Measurements from ENCODE around the gene IL3.
A peak's percentile ranks its signal among the peaks of the same experiment; 100 is the strongest.

IL3 gene

DNA sequence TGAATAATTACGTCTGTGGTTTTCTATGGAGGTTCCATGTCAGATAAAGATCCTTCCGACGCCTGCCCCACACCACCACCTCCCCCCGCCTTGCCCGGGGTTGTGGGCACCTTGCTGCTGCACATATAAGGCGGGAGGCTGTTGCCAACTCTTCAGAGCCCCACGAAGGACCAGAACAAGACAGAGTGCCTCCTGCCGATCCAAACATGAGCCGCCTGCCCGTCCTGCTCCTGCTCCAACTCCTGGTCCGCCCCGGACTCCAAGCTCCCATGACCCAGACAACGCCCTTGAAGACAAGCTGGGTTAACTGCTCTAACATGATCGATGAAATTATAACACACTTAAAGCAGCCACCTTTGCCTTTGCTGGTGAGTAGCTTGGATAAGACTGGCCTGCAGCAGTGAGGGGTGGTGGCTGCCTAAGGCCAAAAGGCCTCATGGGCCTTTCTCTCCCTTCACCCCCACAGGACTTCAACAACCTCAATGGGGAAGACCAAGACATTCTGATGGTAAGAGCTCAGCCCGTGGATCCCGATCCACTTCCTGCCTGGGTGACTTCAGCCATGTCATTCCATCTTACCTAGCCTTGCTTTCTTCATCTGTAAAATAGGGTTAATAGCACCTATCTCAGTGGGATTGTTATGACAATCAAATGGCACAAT is at the start of gene IL3:
IL3 (plus strand) TSS at position 155 of the 661 bp plus-strand sequence; CDS start at position 207, 52 bp downstream.
- DNase-seq: no peak

GRCh38 chr5:132010989-132011621 is 49.4 kb upstream of the IL3 start:
- DNase-seq: no peak

GRCh38 chr5:132011622-132012343 is 48.7 kb upstream of the IL3 start, which contains the start of gene ACSL6:
Gene ACSL6 (minus strand): TSS chr5:132011658. CDS start chr5:132011553, 105 bp downstream.
- DNase-seq: no peak

DNA sequence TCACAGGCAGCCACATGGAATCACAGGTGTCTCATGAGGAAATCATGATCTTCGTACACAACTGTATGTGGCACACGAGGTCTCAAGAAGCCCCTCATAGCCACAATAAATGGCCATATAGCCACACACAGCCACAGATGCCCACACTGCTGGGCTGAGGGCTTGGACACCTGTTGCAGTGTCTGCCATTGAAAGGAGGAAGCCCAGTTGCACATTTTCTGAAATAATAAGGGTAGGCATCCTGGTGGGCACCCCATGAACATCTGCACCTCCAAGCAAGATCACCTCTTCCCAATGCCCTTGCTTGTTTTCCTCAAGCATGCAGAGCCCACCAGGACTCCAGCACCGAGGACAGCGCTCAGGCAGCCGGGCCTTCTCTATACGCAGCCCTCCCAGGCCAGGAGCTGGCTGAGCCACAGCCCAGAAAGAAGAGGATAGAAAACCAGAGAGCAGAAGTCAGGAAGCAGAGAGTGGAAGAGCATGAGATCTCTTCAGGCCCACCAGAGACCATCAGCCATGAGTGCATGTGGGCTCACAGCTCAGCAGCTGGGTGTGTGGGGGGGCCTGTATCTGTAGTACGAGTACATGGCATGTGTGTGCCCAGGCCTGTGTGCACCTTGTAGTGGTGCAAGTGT is 48.0 kb upstream of the IL3 start:
- peak; percentile 10 for DNase-seq

- DNase-seq: no peak
Measured at GRCh38 chr5:132013006-132013689, 47.3 kb upstream of the IL3 start.

DNA sequence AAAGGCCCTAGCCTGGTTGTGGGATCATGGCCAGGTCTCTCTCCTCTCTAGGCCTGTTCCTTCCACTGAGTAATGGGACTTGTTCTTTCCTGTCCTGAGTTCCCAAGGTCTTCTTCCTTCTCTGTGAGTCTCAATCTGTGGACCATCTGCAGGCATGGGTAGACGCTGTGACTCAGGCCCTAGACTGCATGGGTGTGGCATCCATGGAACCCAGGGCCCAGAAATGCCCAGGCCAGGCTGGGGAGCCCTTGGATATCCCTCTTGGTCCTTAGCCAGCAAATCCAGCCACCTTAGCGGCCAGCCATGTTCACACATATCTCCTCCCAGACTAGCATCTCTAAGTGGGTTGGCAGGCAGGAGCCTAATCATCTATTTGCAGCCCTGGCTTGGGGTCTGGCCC is 46.7 kb upstream of the IL3 start:
- no peak for DNase-seq

- no peak for DNase-seq
Measured at GRCh38 chr5:132016721-132017250, 43.7 kb upstream of the IL3 start.

DNA sequence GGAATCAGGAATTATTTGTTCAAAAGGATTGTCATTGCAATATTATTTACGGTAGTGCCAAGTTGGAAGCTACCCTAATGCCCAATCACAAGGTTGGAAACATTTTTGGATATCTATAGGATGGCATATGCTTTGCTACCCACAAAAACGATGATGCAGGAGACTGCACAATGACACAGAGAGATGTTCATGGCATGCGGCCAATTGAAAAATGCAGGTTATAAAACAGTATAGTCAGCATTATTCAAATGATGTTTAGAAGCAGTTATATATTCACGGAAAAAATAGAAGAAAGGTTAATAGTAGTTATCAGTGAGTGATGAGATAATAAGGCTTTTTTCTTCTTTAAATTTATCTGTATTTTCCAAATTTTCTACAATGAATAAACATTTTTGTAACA is 43.1 kb upstream of the IL3 start:
- no peak for DNase-seq

GRCh38 chr5:132017738-132018625 is 42.5 kb upstream of the IL3 start:
- DNase-seq: no peak

DNA sequence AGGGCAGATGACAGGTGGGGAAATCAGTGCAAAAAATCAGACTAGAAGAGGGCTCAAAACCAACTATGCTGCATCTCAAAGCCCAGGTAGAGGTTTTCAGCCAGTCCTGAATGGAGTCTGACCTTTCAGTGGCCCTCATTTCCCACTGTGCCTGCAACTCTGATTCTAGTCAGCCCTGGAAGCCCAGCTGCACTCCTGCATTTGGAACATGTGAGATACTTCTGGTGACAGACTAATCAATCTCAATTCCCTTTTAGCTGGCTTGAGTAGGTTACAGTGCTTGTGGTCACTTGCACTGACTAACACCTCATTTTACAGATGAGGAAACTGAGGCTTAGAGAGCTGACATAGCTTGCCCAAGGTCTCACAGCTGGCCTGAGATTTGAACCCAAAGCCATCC is 41.1 kb upstream of the IL3 start:
- no peak for DNase-seq

DNA sequence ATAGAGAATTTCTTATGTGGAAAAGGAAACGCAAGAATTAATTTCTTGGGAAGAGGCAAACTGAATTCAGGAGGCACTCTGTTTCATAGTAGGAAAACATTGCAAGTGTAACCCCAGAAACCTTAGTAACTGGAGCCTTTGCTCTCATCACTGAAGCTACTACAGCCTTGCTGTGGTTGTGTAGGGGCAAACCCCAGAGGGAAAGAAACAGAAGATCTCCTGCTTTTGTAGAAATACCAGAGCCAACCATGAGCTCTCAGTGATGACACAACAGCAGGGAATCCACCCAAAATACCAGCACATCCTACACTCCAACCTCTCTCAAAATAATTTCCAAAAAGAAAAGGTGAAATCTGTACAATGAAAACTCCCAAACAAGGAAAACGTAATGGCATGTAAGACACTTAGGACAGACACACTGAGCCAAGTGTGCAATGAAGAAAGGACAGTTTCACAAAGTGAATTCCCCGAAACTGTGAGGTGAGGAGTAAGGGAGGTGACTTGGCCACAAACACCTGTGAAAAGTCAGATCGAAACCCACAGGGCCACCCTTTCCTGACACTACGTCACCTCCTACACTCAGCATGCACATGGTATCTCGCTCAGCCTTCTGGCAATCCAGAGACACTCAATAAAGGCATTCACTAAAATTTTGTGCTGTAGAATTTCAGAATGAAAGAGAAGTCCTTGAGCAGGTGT is 40.4 kb upstream of the IL3 start:
- no peak for DNase-seq

DNA sequence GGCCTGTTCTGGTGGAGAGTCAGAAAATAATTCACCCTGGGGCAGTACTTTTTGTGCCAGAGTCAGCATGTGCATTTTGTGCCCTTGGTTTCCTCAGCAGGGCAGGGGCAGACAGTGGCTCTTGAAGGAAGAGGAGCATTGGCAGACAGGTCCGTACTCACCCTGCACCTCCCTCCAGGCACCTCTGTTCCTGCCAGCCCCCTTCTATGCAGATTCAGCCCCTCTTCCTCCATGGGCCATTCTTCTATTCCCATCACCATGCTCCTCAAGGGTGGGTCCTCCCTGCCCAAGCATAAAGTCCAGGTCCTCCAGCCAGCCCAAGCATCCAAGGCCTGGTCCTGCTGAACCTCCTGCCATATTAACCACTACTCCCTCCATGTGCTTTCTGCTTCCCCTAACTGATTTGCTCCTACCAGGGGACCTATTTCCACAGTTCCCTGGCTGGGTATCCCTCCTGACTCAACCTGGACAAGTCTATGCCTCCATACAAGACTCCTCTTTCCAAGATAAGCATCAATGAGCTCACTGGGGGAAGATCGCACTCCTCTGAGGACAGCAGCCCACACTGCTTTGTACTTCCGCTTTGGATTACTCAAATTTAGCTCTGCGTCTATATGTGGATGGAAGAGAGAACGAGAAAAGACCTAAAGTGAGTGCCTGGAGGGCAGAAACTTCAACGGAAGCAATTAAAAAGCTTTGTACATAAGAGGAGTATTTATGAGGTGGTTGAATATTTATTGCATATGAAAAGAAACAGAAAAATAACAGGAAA is 39.7 kb upstream of the IL3 start:
- DNase-seq: no peak

- DNase-seq: no peak
Measured at GRCh38 chr5:132021654-132022053, 38.8 kb upstream of the IL3 start.

DNA sequence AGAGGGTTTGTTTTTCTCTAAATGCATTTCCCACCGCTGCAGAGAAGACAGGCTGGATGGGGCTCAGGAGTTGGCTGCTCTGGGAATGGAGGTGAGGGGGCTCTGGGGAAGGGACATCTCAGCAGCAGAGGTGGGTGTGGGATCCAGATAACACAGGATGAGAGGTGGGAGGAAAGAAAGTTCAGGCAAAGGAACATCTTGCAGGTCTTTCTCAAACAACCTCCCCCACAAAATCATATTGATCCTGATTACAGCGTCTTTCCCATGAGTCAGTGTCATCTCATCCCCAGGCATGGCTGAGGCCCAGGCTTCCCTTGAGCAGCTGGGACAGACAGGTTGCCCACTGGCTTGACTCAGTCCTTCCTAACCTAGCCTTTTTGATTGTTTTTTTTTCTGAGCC is 37.7 kb upstream of the IL3 start:
- no peak for DNase-seq

DNA sequence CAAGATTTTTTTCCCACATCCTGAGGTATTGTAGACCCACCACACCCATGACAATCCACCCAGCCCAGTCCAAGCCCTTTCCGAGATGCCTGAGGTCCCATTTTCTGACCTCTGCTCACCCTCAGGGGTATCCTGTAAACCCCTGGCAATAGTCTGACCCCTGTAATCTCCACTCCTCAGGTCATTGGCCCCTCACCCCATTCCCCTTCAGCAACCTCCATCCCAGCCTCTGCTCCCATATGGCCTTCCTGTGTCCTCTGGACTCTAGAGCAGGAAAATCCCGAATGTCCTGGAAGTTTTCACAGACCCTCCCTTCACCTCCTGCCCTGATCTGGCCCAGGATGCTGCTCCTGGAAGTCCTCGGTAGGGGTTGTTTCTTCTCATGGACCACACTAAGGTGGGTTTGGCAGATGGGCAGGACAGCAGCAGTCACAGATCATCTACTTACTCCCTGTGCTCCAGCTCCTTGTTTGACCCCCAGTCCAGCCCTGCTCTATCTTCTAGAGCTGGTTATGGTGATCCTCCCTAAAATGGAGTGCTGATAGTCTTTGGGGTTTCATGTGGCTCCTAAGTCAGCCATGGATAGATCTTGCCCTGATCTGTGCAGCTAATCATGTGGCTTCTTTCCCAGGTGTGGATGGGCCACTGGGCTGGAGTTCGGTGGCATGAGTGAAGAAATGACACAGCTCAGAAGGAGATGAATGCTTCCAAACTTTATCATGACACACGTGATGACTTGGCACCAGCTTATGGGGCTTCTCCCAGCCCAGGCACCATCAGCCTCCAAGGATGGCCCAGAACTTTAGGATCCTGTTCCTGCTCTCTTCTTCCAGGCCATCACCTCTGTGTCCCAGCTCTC is 37.0 kb upstream of the IL3 start:
- DNase-seq: no peak

DNA sequence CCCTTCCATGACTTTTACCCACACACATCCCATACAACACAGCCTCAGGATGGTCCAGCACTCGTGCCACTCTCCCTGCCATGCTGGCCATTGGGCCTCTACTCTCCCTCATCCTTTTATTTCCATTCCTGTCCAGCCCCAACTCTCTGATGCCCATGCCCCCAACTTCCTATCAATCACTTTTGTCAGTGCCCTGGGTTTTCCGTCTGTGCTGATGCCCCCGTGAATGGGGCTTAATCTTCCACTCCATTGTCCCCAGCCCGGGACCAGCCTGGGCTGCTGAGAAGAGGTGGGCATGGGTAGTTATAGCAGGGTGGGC is 36.4 kb upstream of the IL3 start:
- no peak for DNase-seq

GRCh38 chr5:132024789-132025402 is 35.6 kb upstream of the IL3 start:
- no peak for DNase-seq

- no peak for DNase-seq
Measured at GRCh38 chr5:132025403-132025971, 35.0 kb upstream of the IL3 start.
